Measurements from ENCODE around the gene ERAS. TPM values are rescaled to one million over a fixed set of nuclear protein-coding genes. Genes with fewer than 3 reads are reported as not detected.

Gene ERAS
- total and polyA plus RNA-seq, 2 experiments from 2014 or later: 1.3 to 2.4 TPM

DNA sequence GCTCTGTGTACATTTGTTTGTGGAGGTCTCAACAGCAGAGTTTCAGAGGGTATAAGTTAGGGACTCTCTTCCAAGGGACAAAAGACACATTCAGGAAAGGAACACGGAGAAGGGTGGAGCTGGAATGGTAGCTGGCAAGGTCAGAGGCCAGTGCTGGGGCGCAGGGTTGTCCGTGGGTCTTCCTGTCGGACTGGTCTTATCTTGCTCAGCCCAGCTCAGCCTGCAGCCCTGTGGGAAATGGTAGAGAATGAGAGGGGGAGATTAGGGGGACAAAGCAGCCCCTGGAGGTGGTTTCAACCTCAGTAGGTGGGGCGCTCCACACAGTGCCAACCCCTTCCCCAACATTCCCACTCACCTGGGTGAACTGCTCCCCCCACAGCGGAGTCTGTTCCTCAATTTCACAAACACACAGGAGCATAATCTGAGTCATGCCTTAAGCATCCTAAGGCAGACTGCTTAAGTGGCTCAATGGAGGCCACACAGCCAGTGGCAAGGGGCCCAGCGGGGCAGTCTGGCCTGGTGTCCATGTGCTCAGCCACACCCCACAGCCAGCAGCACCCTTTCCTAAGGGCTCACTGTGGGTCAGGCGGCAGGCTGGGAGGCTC lies 31.3 kb upstream of the ERAS start:
- H3K27ac ChIP-seq (ENCODE audit: low read depth): no peak overlapping the region
- H3F3A ChIP-seq (replicated peaks; ENCODE audit: low read depth): no peaks in the 10 kb centered on the region
- no peaks in the 10 kb centered on the region for H3K36me3 Mint-ChIP-seq (ENCODE audit: low read depth)
- no peaks in the 10 kb centered on the region for H4K20me1 ChIP-seq (replicated peaks; ENCODE audit: insufficient read depth)
- no peak for DNase-seq (ENCODE audit: low spot score)
- H3K4me2 ChIP-seq: no peak overlapping the region
- peaks cover 7% of the 10 kb centered on the region for H3K27me3 Mint-ChIP-seq (ENCODE audit: insufficient read depth, low read depth, poor library complexity)
- ATAC-seq: no peak
- no peak overlapping the region for H3K4me3 ChIP-seq
- no peak overlapping the region for H2AFZ ChIP-seq
- no peaks in the 10 kb centered on the region for H3K9me2 ChIP-seq (ENCODE audit: insufficient read depth)
- no peaks in the 10 kb centered on the region for H3K36me3 ChIP-seq (ENCODE audit: insufficient read depth)
- no peaks in the 10 kb centered on the region for H3K9me3 Mint-ChIP-seq
- H3K79me2 ChIP-seq (replicated peaks; ENCODE audit: insufficient read depth): no peaks in the 10 kb centered on the region
- no peak overlapping the region for H3K4me3 Mint-ChIP-seq
- no peak overlapping the region for H3K27ac Mint-ChIP-seq
- no peaks in the 10 kb centered on the region for H3K27me3 ChIP-seq (ENCODE audit: insufficient read depth)
- no peaks in the 10 kb centered on the region for H3K4me1 Mint-ChIP-seq
- H3K4me1 ChIP-seq (ENCODE audit: insufficient read depth): no peaks in the 10 kb centered on the region
- TF ChIP-seq, protein P1, sequence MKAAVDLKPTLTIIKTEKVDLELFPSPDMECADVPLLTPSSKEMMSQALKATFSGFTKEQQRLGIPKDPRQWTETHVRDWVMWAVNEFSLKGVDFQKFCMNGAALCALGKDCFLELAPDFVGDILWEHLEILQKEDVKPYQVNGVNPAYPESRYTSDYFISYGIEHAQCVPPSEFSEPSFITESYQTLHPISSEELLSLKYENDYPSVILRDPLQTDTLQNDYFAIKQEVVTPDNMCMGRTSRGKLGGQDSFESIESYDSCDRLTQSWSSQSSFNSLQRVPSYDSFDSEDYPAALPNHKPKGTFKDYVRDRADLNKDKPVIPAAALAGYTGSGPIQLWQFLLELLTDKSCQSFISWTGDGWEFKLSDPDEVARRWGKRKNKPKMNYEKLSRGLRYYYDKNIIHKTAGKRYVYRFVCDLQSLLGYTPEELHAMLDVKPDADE (IDR thresholded peaks at IDR 0.05): no peak
- TF ChIP-seq NANOG (IDR thresholded peaks at IDR 0.05; ENCODE audit: borderline replicate concordance) (no peak), CREB1 (CRISPR knock-in tag; IDR thresholded peaks at IDR 0.05; ENCODE audit: low read depth) (no peak), ZNF114 (CRISPR knock-in tag; IDR thresholded peaks at IDR 0.05) (no peak)

DNA sequence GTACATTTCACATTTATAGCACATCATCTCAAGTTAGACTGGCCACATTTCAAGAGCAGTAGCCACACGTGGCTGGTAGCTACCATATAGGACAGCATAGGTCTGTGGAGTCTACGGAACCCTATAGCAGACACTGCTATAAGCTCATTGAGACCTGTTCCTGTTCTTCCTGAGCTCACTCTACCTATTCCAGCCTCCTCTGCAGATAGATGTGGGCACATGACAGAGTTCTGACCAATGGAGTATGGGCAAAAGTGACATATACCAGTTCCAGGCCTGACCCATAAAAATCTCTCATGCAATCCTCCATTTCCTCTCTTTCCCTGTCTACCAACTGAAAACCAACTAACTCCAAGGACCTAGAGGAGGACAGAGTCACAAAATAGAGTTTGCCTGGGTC lies 28.0 kb upstream of the ERAS start:
- H2AFZ ChIP-seq: no peak overlapping the region
- H3K36me3 ChIP-seq (ENCODE audit: insufficient read depth): no peaks in the 10 kb centered on the region
- H3K4me2 ChIP-seq: no peak overlapping the region
- DNase-seq (ENCODE audit: low spot score) (no peak), ATAC-seq (no peak)
- TF ChIP-seq, protein P2, sequence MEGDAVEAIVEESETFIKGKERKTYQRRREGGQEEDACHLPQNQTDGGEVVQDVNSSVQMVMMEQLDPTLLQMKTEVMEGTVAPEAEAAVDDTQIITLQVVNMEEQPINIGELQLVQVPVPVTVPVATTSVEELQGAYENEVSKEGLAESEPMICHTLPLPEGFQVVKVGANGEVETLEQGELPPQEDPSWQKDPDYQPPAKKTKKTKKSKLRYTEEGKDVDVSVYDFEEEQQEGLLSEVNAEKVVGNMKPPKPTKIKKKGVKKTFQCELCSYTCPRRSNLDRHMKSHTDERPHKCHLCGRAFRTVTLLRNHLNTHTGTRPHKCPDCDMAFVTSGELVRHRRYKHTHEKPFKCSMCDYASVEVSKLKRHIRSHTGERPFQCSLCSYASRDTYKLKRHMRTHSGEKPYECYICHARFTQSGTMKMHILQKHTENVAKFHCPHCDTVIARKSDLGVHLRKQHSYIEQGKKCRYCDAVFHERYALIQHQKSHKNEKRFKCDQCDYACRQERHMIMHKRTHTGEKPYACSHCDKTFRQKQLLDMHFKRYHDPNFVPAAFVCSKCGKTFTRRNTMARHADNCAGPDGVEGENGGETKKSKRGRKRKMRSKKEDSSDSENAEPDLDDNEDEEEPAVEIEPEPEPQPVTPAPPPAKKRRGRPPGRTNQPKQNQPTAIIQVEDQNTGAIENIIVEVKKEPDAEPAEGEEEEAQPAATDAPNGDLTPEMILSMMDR (conservative IDR thresholded peaks at IDR 0.05; ENCODE audit: low read depth in 2 of 2): no peak
- TF ChIP-seq ZNF114 (CRISPR knock-in tag; IDR thresholded peaks at IDR 0.05) (no peak), EZH2phosphoT487 (IDR thresholded peaks at IDR 0.05; ENCODE audit: unreplicated experiment) (no peak)
- TF ChIP-seq, protein P3, sequence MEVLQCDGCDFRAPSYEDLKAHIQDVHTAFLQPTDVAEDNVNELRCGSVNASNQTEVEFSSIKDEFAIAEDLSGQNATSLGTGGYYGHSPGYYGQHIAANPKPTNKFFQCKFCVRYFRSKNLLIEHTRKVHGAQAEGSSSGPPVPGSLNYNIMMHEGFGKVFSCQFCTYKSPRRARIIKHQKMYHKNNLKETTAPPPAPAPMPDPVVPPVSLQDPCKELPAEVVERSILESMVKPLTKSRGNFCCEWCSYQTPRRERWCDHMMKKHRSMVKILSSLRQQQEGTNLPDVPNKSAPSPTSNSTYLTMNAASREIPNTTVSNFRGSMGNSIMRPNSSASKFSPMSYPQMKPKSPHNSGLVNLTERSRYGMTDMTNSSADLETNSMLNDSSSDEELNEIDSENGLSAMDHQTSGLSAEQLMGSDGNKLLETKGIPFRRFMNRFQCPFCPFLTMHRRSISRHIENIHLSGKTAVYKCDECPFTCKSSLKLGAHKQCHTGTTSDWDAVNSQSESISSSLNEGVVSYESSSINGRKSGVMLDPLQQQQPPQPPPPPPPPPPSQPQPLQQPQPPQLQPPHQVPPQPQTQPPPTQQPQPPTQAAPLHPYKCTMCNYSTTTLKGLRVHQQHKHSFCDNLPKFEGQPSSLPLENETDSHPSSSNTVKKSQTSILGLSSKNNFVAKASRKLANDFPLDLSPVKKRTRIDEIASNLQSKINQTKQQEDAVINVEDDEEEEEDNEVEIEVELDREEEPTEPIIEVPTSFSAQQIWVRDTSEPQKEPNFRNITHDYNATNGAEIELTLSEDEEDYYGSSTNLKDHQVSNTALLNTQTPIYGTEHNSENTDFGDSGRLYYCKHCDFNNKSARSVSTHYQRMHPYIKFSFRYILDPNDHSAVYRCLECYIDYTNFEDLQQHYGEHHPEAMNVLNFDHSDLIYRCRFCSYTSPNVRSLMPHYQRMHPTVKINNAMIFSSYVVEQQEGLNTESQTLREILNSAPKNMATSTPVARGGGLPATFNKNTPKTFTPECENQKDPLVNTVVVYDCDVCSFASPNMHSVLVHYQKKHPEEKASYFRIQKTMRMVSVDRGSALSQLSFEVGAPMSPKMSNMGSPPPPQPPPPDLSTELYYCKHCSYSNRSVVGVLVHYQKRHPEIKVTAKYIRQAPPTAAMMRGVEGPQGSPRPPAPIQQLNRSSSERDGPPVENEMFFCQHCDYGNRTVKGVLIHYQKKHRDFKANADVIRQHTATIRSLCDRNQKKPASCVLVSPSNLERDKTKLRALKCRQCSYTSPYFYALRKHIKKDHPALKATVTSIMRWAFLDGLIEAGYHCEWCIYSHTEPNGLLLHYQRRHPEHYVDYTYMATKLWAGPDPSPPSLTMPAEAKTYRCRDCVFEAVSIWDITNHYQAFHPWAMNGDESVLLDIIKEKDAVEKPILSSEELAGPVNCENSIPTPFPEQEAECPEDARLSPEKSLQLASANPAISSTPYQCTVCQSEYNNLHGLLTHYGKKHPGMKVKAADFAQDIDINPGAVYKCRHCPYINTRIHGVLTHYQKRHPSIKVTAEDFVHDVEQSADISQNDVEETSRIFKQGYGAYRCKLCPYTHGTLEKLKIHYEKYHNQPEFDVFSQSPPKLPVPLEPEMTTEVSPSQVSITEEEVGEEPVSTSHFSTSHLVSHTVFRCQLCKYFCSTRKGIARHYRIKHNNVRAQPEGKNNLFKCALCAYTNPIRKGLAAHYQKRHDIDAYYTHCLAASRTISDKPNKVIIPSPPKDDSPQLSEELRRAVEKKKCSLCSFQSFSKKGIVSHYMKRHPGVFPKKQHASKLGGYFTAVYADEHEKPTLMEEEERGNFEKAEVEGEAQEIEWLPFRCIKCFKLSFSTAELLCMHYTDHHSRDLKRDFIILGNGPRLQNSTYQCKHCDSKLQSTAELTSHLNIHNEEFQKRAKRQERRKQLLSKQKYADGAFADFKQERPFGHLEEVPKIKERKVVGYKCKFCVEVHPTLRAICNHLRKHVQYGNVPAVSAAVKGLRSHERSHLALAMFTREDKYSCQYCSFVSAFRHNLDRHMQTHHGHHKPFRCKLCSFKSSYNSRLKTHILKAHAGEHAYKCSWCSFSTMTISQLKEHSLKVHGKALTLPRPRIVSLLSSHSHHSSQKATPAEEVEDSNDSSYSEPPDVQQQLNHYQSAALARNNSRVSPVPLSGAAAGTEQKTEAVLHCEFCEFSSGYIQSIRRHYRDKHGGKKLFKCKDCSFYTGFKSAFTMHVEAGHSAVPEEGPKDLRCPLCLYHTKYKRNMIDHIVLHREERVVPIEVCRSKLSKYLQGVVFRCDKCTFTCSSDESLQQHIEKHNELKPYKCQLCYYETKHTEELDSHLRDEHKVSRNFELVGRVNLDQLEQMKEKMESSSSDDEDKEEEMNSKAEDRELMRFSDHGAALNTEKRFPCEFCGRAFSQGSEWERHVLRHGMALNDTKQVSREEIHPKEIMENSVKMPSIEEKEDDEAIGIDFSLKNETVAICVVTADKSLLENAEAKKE (CRISPR knock-in tag; IDR thresholded peaks at IDR 0.05): no peak
- 0 out of 2 replicates have a peak, but pooled peaks cover 2% of the 10 kb centered on the region for H3F3A ChIP-seq (replicated peaks; ENCODE audit: low read depth)
- peaks cover 7% of the 10 kb centered on the region for H3K27me3 Mint-ChIP-seq (ENCODE audit: insufficient read depth, low read depth, poor library complexity)
- no peaks in the 10 kb centered on the region for H4K20me1 ChIP-seq (replicated peaks; ENCODE audit: insufficient read depth)
- peaks cover 6% of the 10 kb centered on the region; the same call in 1 of the 3 replicates for H3K36me3 Mint-ChIP-seq (ENCODE audit: low read depth)
- H3K79me2 ChIP-seq (replicated peaks; ENCODE audit: insufficient read depth): no peaks in the 10 kb centered on the region
- H3K27ac ChIP-seq (ENCODE audit: low read depth): no peak overlapping the region
- no peak overlapping the region for H3K27ac Mint-ChIP-seq
- peaks cover 6% of the 10 kb centered on the region; the same call in 2 of the 3 replicates for H3K4me1 Mint-ChIP-seq
- peaks cover 3% of the 10 kb centered on the region; the same call in 1 of the 2 replicates for H3K4me1 ChIP-seq (ENCODE audit: insufficient read depth)
- H3K4me3 Mint-ChIP-seq: no peak overlapping the region
- H3K27me3 ChIP-seq (ENCODE audit: insufficient read depth): no peaks in the 10 kb centered on the region
- H3K4me3 ChIP-seq: no peak overlapping the region
- no peaks in the 10 kb centered on the region for H3K9me3 Mint-ChIP-seq
- no peaks in the 10 kb centered on the region for H3K9me2 ChIP-seq (ENCODE audit: insufficient read depth)
